H4 (cell line): ENCODE measurements around the gene USP5. TPM values are rescaled to one million over a fixed set of nuclear protein-coding genes. Genes with fewer than 3 reads are reported as not detected.
"Not testable (repeated sequence)": the region's sequence is repeated elsewhere in the genome, so short reads cannot be mapped to it uniquely, and the experiment has no call there.

Source experiments
- DNase-seq: peaks from one replicate; pipeline ENCODE4 v3.0.0-alpha.2; 2015; ENCODE audit warnings: low spot score
- total RNA-seq: library from RNA; depleted of rRNA; stranded (reverse); fragments of >200 nt; shearing (Covaris generic); gene quantifications from 2 replicates; pipeline ENCODE4 v1.2.3, GENCODE V29; 2014

The USP5 gene
- total RNA-seq, 1 experiment from 2014 or later = 86.2 TPM

DNA sequence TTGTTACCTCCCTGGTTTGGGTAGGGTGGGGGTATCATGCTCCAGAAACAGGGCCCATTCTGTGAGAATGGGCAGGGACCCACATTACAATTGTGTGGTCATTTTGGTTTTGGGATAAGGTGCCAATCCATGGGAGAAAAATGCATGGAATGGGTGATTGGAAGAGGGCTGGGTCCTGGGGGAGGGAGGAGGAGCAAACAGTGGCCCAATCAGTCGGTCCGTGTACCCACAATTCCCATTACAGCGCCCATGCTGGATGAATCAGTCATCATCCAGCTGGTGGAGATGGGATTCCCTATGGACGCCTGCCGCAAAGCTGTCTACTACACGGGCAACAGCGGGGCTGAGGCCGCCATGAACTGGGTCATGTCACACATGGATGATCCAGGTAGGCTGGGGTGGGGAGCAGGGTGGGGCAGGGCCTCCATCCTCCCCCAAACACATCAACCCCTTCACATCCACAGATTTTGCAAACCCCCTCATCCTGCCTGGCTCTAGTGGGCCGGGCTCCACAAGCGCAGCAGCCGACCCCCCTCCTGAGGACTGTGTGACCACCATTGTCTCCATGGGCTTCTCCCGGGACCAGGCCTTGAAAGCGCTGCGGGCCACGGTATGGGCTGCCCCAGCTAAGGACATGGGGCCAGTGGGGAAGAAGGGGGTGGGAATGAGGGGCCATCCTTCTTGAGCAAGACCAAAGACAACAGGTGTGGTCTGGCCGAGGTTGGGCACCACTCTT, 11.8 kb downstream of the USP5 start:
- no peak for DNase-seq

- not testable (repeated sequence) for DNase-seq
Observed at GRCh38 chr12:6865307-6865706, 13.4 kb downstream of the USP5 start.

- no peak for DNase-seq
Observed at GRCh38 chr12:6866163-6866919, 14.4 kb downstream of the USP5 start.

- DNase-seq = no peak
Observed at GRCh38 chr12:6866920-6867412, 15.0 kb downstream of the USP5 start.

GRCh38 chr12:6867413-6868210, 15.7 kb downstream of the USP5 start, which contains the start of gene TPI1:
TPI1 (plus strand) TSS chr12:6867531; CDS start chr12:6867567, 36 bp downstream.
- DNase-seq = peak; percentile 66

DNA sequence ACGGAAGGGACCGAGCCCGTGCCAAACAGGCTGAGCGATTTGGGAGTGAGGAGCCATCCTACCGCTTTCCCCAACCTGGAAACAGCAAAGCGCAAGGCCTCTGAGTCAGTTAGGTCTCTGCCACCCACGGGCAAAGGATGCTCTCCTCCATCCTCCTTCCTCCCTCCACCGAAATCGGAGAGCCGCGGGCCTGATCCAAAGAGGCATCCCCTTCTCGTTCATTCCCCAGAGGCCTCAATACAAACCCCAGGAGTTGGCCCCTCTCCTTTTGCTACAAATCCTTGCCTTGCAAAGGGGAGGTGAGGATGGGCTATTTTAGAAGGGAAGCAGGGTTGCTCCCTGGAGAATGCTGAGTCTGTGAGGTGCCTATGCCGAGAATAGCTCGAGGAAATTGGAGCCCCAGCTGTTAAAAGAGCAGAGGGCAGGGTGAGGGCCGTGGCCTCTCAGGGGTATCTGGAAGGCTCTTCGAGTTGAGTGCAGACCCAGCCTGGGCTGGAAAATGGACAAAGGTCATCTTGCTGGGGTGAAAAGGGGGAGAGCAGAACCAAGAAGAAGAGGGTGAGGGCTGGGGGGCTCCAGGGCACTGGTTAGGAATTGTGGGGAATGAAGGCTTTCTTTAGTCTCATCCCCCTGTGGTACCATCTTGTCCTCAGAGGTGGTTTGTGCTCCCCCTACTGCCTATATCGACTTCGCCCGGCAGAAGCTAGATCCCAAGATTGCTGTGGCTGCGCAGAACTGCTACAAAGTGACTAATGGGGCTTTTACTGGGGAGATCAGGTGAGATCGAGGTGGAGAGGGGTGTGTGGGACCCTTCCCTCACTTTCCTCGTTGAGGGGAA, 16.5 kb downstream of the USP5 start:
- DNase-seq = no peak

DNA sequence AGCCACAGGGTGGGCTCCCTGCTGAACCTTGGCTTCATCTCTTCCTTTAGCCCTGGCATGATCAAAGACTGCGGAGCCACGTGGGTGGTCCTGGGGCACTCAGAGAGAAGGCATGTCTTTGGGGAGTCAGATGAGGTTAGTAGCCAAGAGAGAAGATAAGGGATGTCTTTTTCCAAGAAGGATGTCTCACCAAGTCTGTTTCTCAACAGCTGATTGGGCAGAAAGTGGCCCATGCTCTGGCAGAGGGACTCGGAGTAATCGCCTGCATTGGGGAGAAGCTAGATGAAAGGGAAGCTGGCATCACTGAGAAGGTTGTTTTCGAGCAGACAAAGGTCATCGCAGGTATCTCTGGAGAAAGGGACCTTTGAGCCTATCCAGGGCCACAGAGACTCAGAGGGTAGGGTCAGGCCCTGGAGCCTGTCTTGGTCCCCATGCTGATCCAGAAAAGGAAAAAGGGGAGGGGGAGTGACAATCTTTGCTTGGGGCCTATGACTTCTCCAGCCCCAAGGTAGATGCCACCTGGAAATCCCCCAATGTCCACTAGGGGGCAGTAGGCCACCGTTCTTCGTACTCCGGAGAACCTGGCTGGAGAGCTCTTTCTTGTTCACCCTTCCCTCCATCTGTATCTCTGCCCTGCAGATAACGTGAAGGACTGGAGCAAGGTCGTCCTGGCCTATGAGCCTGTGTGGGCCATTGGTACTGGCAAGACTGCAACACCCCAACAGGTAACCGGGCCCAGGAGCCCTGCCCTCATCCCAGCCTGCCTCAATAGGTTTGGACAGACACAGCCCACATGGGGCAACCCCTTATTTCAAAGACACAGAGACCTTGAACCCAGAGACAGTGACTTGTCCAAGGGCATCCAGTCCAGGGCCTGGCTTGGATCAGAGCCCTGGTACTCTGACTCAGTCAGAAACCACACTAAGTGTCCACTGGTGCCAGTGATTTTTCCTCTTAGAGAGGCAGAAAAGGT, 17.4 kb downstream of the USP5 start:
- peak; percentile 73 for DNase-seq

DNA sequence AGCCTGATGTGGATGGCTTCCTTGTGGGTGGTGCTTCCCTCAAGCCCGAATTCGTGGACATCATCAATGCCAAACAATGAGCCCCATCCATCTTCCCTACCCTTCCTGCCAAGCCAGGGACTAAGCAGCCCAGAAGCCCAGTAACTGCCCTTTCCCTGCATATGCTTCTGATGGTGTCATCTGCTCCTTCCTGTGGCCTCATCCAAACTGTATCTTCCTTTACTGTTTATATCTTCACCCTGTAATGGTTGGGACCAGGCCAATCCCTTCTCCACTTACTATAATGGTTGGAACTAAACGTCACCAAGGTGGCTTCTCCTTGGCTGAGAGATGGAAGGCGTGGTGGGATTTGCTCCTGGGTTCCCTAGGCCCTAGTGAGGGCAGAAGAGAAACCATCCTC, 18.4 kb downstream of the USP5 start:
- not testable (repeated sequence) for DNase-seq

DNA sequence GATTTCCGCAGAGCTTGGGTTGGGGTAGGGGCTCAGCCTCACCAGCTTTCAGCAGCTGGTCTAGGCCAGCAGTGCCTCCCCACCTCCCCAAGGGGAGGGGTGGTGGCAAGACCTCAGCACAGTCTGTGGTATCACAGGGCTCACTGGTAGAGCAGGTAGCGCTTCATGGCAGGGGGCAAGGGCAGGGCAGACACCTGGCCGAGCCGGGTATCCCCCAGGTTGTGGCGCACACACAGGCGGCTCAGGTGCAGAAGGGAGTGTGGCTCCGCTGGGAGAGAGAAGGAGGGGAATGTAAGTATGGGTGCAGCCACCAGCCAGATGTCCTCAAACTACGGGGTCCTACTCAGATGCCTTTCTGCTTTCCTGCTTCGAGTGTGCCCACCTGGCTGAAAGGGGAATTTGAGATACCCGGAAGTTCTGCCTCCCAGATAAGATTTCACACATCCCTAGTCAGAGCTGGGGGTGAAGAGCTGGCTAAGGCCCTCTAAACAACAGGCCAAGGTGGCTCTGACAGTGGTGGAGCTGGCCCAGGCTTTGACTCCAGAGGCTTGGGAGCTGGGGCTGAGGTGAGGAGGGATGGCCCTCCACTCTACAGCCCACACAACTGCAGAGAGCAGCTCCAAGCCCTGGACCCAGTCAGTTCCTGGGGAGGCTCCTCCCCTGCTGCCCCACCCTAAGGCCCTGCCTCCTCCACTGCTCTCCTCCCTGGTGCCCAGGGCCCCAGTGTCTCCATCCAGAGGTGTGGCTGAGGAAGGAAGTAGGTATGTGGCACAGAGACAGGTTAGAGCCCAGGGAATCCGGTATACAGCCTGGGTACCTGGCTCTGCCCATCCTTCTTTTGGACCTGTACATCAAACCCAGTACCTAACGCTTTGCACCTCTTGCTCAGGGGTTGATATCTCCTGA, 19.4 kb downstream of the USP5 start:
- DNase-seq = peak; percentile 69

- DNase-seq = peak; percentile 84
Observed at GRCh38 chr12:6872073-6873048, 20.4 kb downstream of the USP5 start.

- peak; percentile 92 for DNase-seq
Observed at GRCh38 chr12:6873094-6874014, 21.4 kb downstream of the USP5 start, which contains the start of gene SPSB2. SPSB2 (minus strand) TSS chr12:6873303; CDS start chr12:6872901, 402 bp downstream.

- not testable (repeated sequence) for DNase-seq
Observed at GRCh38 chr12:6874015-6874368, 22.0 kb downstream of the USP5 start.

DNA sequence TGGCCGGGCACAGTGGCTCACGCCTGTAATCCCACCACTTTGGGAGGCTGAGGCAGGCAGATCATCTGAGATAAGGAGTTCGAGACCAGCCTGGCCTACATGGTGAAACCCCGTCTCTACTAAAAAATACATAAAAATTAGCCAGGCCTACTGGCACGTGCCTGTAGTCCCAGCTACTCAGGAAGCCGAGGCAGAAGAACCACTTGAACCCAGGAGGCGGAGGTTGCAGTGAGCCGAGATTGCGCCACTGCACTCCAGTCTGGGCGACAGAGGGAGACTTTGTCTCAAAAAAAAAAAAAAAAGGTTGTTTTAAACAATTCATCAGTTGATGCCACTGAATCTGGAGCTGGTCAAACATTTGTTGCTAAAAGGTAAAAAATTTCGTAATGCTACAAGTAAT, 27.9 kb downstream of the USP5 start:
- not testable (repeated sequence) for DNase-seq

DNA sequence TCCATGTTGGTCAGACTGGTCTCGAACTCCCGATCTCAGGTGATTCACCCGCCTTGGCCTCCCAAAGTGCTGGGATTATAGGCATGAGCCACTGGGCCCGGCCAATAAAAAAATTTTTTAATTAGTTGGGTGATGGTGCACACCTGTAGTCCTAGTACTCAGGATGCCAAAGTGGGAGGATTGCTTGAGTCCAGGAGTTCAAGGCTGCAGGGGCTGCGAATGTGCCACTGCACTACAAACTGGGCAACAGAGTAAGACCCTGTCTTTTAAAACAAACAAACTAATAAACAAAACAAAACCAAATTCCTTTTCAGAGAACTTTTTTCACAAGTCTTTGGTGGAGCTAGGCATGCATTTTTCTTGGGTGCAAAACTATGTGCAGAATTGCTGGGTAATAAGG, 31.3 kb downstream of the USP5 start:
- DNase-seq = no peak

- DNase-seq = no peak
Observed at GRCh38 chr12:6883683-6884082, 31.7 kb downstream of the USP5 start.

DNA sequence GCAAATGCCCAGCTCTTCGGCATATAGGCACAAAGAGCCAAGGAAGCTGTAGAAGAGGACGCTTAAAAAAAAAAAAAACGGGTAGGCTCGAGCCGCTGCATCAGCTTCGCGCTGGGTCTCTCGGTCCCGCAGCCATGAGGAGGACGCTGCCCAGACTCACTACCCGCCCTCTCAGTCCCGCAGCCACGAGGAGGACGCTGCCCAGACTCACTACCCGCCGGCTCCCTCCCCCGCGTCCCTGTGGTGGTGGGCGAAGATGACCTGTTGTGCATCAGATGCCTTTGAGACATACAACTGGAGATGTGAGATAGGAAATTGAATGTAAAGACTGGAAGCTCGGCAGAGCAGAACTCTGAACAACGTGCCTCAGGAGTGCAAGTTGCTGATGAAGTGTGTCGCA, 32.6 kb downstream of the USP5 start:
- no peak for DNase-seq
